Tibial nerve (tissue), 4 donors: ENCODE data around the gene NUP188. TPM values are rescaled to one million over a fixed set of nuclear protein-coding genes. Genes with fewer than 3 reads are reported as not detected.
"Not testable (repeated sequence)": the region's sequence is repeated elsewhere in the genome, so short reads cannot be mapped to it uniquely, and the experiment has no call there.

ENCODE experiments used
- DNase-seq, 2 donors: peaks; one replicate each; pipeline ENCODE4 v3.0.0-alpha.2; 2019; ENCODE audit warnings: low spot score in 2 of 2
- H3K27ac ChIP-seq, 4 donors: fragments of 200-600 bp; sonication (generic) in 3 of 4; one replicate each; pipeline ENCODE4 v1.5.1; 2017 to 2019; ENCODE audit warnings: mild to moderate bottlenecking in 1 of 4
- H3K27me3 ChIP-seq, 2 donors: fragments of 200-600 bp; sonication (generic) in 1 of 2; one replicate each; pipeline versions ENCODE4 v1.5.1 to v1.6.0; 2017 to 2019
- H3K36me3 ChIP-seq, 3 donors: fragments of 200-600 bp; sonication (generic); one replicate each; pipeline ENCODE4 v1.5.1; 2018 to 2019
- H3K4me1 ChIP-seq, 4 donors: fragments of 200-600 bp; sonication (generic) in 3 of 4; one replicate each; pipeline ENCODE4 v1.5.1; 2017 to 2019
- H3K4me3 ChIP-seq, 4 donors: fragments of 200-600 bp; sonication (generic) in 3 of 4; one replicate each; pipeline ENCODE4 v1.5.1; 2017 to 2019; ENCODE audit warnings: mild to moderate bottlenecking in 1 of 4, moderate library complexity in 1 of 4
- H3K9me3 ChIP-seq, 4 donors: fragments of 200-600 bp; sonication (generic) in 3 of 4; one replicate each; pipeline ENCODE4 v1.5.1; 2017 to 2019
- CTCF ChIP-seq, 5 experiments: fragments of 200-600 bp in 3 of 5; fragments of 450-650 bp in 2 of 5; sonication (generic) in 3 of 5; IDR thresholded peaks; one replicate each; pipeline ENCODE4 v1.5.1; 2016 to 2019; ENCODE audit warnings: antibody characterized with exemption in 5 of 5, mild to moderate bottlenecking in 3 of 5, moderate library complexity in 2 of 5
- EP300 ChIP-seq, 2 donors: sonication (generic); formaldehyde crosslinking; IDR thresholded peaks; one replicate each; pipeline ENCODE4 v1.6.1; 2017; ENCODE audit warnings: antibody characterized with exemption in 2 of 2, mild to moderate bottlenecking in 1 of 2
- POLR2A ChIP-seq, 2 donors: fragments of 450-650 bp; IDR thresholded peaks; one replicate each; pipeline ENCODE4 v1.6.1; 2017; ENCODE audit warnings: antibody characterized with exemption in 2 of 2, mild to moderate bottlenecking in 2 of 2, moderate library complexity in 2 of 2
- WGBS, 2 donors: methylation state at CpG; one replicate each; pipeline ENCODE4 v1.1.5; 2018; 5-methylcytosine and 5-hydroxymethylcytosine counted together
- total RNA-seq, 4 donors: library from RNA; depleted of rRNA; stranded (reverse); fragments of >200 nt; gene quantifications; one replicate each; pipeline ENCODE4 v1.1.0, GENCODE V29; 2016

The NUP188 gene
- total RNA-seq, 4 donors from 2014 or later: 22.9 to 76.5 (median 43.5) TPM

DNA sequence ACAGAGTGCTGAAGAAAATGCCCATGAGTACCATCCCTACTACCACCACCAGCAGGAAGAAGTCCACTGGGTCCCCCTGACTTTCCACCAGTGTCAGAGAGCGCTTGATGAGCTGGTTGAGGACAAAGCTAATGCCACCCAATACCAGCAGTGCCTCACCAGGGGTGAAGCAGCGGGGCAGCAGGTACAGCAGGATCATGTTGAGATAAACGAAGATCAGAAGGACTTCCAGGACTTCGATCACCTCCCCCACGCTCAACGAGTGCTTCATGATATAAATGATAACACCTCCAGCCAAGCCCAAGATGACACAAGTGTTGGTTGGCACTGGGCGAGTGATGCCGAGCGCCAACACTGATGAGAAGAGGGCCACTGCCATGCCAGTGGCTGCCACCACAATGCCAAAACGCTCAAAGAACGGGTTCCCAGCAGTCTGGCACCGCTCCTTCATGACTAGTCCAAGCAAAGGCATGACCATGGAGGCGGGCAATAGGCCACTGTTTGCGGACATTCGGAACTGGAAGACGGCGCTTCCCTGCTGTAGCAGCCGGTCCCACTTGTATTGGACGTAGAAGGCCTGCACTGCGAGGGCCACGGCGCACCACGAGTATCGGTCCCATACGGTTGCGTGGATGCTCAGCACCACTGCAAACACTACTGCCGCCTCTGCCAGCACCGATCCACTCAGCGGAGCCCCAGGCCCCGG lies 775 bp upstream of the NUP188 start:
- Histone ChIP-seq H3K4me3 (peak overlapping the region; percentile 70 to 94 (median 78)), H3K9me3 (no peaks in the 10 kb centered on the region), H3K27me3 (no peaks in the 10 kb centered on the region), H3K4me1 (peaks cover 0 to 59% (median 13%) of the 10 kb centered on the region in 4 donors), H3K27ac (peak overlapping the region; percentile 74 to 95 (median 92)), H3K36me3 (peaks cover 0 to 61% (median 0%) of the 10 kb centered on the region in 3 donors)
- peak in 1 of 2 donors; percentile 13 for DNase-seq
- WGBS, 2 donors: 30 to 41% methylated on average over 17 of the region's 30 CpGs
- TF ChIP-seq EP300 (IDR thresholded peaks at IDR 0.05): no peak

GRCh38 chr9:128947277-128947526 lies 297 bp upstream of the NUP188 start:
- Histone ChIP-seq H3K36me3 (peaks cover 0 to 61% (median 0%) of the 10 kb centered on the region in 3 donors), H3K27ac (peak overlapping the region; percentile 74 to 95 (median 92)), H3K4me1 (peaks cover 0 to 57% (median 13%) of the 10 kb centered on the region in 4 donors), H3K27me3 (no peaks in the 10 kb centered on the region), H3K4me3 (peak overlapping the region; percentile 70 to 94 (median 78)), H3K9me3 (no peaks in the 10 kb centered on the region)
- no peak for DNase-seq
- WGBS, 2 donors: 0 to 1% methylated on average over 15 to 19 of the region's 20 CpGs
- TF ChIP-seq POLR2A (IDR thresholded peaks at IDR 0.05): no peak
- TF ChIP-seq CTCF (IDR thresholded peaks at IDR 0.05): no peak
- no peak for TF ChIP-seq EP300 (IDR thresholded peaks at IDR 0.05)

DNA sequence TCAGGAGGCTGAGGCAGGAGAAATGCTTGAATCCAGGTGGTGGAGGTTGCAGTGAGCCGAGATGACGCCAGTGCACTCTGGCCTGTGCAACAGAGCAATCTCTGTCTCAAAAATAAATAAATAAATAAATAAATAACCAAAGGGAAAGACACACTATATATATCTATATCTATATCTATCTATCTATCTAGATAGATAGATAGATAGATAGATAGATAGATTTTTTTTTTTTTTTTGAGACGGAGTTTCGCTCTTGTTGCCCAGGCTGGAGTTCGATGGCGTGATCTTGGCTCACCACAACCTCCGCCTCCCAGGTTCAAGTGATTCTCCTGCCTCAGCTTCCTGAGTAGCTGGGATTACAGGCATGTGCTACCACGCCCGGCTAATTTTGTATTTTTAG lies 13.9 kb downstream of the NUP188 start:
- not testable (repeated sequence) for DNase-seq, H3K9me3 ChIP-seq, H3K27ac ChIP-seq, H3K27me3 ChIP-seq, H3K4me1 ChIP-seq, H3K4me3 ChIP-seq
- WGBS, 2 donors: 91 to 94% methylated on average over 9 of the region's 9 CpGs
- peaks cover 0 to 90% (median 8%) of the 10 kb centered on the region in 3 donors for H3K36me3 ChIP-seq

DNA sequence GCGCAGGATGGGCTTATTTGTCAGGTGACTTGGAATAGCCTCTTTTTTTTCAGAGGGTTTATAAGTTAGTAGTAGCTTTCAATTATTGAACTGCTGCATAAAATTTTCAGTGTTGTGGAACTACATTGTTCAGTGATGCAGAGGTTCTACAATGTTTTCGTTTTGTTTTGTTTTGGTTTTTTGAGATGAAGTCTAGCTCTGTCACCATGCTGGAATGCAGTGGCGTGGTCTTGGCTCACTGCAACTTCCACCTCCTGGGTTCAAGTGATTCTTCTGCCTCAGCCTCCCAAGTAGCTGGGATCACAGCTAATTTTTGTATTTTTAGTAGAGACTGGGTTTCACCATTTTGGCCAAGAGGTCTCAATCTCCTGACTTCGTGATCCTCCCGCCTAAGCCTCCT lies 22.0 kb downstream of the NUP188 start:
- 90 to 92% methylated on average over 5 of the region's 5 CpGs for WGBS, 2 donors
- peaks cover 0 to 78% (median 21%) of the 10 kb centered on the region in 3 donors for H3K36me3 ChIP-seq

GRCh38 chr9:128972956-128973355 lies 25.5 kb downstream of the NUP188 start:
- no peak for TF ChIP-seq EP300 (IDR thresholded peaks at IDR 0.05)
- TF ChIP-seq CTCF (IDR thresholded peaks at IDR 0.05): no peak
- TF ChIP-seq POLR2A (IDR thresholded peaks at IDR 0.05): no peak
- Histone ChIP-seq H3K27me3 (no peaks in the 10 kb centered on the region), H3K4me1 (no peaks in the 10 kb centered on the region), H3K9me3 (no peaks in the 10 kb centered on the region), H3K27ac (no peak overlapping the region), H3K4me3 (no peak overlapping the region), H3K36me3 (peaks cover 0 to 97% (median 21%) of the 10 kb centered on the region in 3 donors)
- no peak for DNase-seq
- 75 to 86% methylated on average over 4 of the region's 4 CpGs for WGBS, 2 donors

More for the DNA sequence above, 22.0 kb downstream of the NUP188 start:
- no peak for TF ChIP-seq EP300 (IDR thresholded peaks at IDR 0.05)
- no peak for TF ChIP-seq CTCF (IDR thresholded peaks at IDR 0.05)
- no peak for TF ChIP-seq POLR2A (IDR thresholded peaks at IDR 0.05)
- Histone ChIP-seq H3K27ac (no peak overlapping the region), H3K4me3 (no peak overlapping the region), H3K27me3 (no peaks in the 10 kb centered on the region), H3K4me1 (no peaks in the 10 kb centered on the region), H3K9me3 (no peaks in the 10 kb centered on the region)
- no peak for DNase-seq

DNA sequence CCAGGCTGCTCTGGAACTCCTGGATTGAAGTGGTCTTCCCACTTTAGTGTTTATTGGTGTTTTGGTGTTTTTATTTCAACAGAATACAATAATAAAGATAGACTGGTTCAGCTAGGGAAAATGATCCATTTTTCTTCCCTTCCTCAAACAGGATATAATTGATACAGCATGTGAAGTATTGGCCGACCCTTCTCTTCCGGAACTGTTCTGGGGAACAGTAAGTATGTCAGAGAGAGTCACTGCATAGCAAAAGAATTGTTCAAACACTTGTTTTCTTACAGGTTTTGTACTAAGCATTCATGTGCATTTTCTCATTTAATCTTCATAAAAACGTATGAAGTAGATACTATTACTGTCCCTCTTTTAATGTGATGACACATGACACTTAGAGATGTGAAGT lies 31.6 kb downstream of the NUP188 start:
- Histone ChIP-seq H3K4me1 (no peaks in the 10 kb centered on the region), H3K27ac (no peak overlapping the region), H3K27me3 (no peaks in the 10 kb centered on the region), H3K36me3 (peaks cover 0 to 97% (median 19%) of the 10 kb centered on the region in 3 donors), H3K4me3 (no peak overlapping the region), H3K9me3 (no peaks in the 10 kb centered on the region)
- WGBS, 2 donors: 85 to 94% methylated on average over 3 of the region's 3 CpGs
- TF ChIP-seq POLR2A (IDR thresholded peaks at IDR 0.05): no peak
- no peak for TF ChIP-seq EP300 (IDR thresholded peaks at IDR 0.05)
- TF ChIP-seq CTCF (IDR thresholded peaks at IDR 0.05): no peak
- DNase-seq: no peak
